ENCODE measurements around the gene VAMP2. TPM values are rescaled to one million over a fixed set of nuclear protein-coding genes. Genes with fewer than 3 reads are reported as not detected.

Gene VAMP2
- total RNA-seq, 1 donor from 2014 or later: 44.7 TPM

DNA sequence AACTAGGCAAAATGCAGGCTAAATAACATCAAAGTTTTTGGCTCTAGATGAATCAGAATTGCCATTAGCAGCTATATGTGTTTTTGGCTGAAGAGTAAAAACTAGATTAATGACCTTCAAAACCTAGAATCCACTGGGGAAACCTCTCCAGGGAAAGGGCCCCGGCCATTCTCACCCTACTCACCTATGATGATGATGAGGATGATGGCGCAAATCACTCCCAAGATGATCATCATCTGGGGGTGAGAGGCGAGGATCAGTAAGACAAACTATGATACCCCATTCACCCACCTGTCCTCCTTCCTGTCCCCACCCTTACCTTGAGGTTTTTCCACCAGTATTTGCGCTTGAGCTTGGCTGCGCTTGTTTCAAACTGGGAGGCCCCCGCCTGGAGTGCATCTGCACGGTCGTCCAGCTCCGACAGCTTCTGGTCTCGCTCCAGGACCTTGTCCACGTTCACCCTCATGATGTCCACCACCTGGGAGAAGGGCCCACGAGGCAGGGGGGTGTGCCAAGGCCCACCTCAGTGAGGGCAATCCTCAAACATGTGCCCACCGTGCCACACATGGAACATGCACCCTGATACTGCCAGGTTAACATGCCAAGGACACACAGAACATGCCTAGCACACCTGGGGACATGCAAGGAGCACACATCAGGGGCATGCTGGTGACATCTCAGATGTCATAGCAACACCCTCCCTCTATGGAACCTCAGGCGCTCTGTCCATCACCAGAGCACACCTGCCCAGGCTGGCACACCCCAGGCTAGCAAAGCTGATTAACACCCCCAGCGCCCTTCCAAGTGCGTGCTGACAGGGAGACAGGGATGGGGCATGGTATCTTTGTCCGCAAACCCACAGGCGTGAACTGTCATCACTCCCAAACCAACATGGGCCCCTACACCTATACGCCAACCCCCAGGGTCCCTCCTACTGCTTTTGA lies 1.2 kb downstream of the VAMP2 start:
- Mint-ChIP-seq H3K27ac (peak overlapping the region; percentile 80), H3K27me3 (no peaks in the 10 kb centered on the region), H3K4me1 (ENCODE audit: unreplicated experiment) (peaks cover 20% of the 10 kb centered on the region), H3K4me3 (peak overlapping the region; percentile 83), H3K9me3 (no peaks in the 10 kb centered on the region), H3K36me3 (peaks cover 6% of the 10 kb centered on the region)
- no peak for DNase-seq (ENCODE audit: extremely low spot score, unreplicated experiment)
- TF ChIP-seq, protein P1, sequence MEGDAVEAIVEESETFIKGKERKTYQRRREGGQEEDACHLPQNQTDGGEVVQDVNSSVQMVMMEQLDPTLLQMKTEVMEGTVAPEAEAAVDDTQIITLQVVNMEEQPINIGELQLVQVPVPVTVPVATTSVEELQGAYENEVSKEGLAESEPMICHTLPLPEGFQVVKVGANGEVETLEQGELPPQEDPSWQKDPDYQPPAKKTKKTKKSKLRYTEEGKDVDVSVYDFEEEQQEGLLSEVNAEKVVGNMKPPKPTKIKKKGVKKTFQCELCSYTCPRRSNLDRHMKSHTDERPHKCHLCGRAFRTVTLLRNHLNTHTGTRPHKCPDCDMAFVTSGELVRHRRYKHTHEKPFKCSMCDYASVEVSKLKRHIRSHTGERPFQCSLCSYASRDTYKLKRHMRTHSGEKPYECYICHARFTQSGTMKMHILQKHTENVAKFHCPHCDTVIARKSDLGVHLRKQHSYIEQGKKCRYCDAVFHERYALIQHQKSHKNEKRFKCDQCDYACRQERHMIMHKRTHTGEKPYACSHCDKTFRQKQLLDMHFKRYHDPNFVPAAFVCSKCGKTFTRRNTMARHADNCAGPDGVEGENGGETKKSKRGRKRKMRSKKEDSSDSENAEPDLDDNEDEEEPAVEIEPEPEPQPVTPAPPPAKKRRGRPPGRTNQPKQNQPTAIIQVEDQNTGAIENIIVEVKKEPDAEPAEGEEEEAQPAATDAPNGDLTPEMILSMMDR (conservative IDR thresholded peaks at IDR 0.05): no peak

DNA sequence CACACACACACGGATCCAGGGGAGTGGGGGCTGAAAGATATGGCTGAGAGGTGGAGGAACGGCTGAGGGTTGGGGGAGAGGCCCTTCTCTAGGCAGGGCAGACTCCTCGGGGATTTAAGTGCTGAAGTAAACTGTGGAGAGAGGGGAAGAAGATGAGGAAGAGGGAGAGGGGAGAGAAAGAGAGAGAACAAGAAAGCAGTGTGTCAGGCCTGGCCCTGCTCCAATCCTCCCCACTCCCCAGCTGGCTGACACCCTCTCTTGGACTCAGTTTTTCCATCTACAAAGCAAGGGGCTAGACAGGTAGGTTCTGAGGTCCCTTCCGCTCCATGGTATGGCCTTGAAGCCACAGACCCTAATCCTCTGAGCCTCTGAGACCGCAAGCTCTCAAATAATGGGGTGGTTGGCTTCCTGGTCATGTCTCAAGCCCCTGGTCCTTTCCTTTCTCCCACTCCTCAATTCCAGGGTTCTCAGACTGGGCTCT lies 2.0 kb downstream of the VAMP2 start:
- H3K27me3 Mint-ChIP-seq: no peaks in the 10 kb centered on the region
- peak overlapping the region; percentile 83 for H3K4me3 Mint-ChIP-seq
- H3K4me1 Mint-ChIP-seq (ENCODE audit: unreplicated experiment): peaks cover 20% of the 10 kb centered on the region
- H3K9me3 Mint-ChIP-seq: no peaks in the 10 kb centered on the region
- H3K27ac Mint-ChIP-seq: peak overlapping the region; percentile 40
- DNase-seq (ENCODE audit: extremely low spot score, unreplicated experiment): no peak
- TF ChIP-seq, protein P1 (conservative IDR thresholded peaks at IDR 0.05): no peak
- H3K36me3 Mint-ChIP-seq: peaks cover 6% of the 10 kb centered on the region

DNA sequence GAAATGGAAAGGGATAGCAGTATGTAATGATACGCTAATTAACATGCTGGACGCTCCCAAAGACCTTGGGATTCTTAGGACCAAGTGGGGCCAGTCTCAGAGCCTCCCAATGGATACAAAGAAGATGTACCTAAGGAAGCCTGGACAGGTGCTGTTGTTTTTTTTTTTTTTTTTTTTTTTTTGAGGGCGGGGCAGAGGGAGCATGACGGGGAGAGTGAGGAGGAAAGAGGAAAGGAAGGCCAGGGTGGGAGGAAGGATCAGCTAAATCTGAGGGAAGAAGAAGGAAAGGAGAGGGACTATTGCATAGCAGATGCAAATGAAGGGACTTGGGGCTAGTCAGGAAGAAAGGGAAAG lies 2.5 kb downstream of the VAMP2 start:
- DNase-seq (ENCODE audit: extremely low spot score, unreplicated experiment): no peak
- H3K27ac Mint-ChIP-seq: peak overlapping the region; percentile 40
- peaks cover 20% of the 10 kb centered on the region for H3K4me1 Mint-ChIP-seq (ENCODE audit: unreplicated experiment)
- H3K27me3 Mint-ChIP-seq: no peaks in the 10 kb centered on the region
- H3K9me3 Mint-ChIP-seq: no peaks in the 10 kb centered on the region
- peaks cover 6% of the 10 kb centered on the region for H3K36me3 Mint-ChIP-seq
- H3K4me3 Mint-ChIP-seq: peak overlapping the region; percentile 83
- TF ChIP-seq, protein P1 (conservative IDR thresholded peaks at IDR 0.05): no peak

DNA sequence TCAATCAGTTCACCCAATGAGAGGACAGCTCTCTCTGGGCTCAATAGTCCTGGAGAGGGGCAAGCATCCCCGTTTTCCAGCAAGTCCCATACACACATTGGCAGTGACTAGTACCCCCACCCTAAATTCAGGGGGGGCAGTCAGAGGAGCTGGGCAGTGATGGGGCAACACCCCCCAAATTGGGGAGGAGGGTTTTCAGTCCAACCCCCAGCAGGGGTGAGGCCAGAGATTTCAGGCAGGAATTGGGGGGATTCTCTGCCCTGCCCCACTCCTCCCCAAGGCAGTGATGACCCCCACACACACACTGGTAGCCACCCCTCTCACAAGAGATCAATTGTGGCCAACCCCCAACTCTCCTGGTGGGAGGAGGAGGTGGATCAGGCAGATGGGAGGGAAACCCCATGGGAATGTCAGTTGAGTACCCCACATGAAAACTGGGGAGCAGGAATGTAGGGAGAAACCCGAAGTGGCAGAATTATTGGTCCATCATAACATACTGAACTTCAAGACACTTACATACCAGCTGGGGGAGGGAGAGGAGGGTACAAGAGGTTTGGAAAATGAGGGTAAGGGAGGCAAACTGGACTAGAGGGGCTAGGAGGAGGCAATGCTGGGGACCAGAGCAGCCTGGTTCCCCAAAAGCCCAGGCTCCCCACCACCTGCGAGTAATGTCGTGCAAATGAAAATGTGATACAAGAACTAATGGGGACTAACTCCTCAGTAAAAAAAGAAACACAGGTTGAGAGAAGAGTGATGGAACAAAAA lies 3.1 kb downstream of the VAMP2 start:
- H3K27me3 Mint-ChIP-seq: no peaks in the 10 kb centered on the region

DNA sequence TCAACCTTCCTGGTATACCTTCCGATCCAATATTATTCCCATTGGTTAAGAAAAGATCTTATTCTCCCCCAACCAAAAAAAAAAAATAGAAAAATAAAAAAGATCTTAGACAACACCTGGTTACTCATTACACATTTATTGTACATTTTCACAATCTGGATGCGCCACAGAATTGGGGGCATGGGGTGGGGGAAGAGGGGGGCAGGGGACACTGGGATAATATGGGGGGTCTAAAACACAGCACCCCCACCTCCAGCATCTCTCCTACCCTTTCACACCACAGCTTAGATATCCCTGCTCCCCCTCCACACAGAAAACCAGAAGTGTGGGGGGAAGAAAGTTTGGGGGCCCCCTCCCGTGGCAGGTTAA lies 3.7 kb downstream of the VAMP2 start:
- Mint-ChIP-seq H3K4me3 (peak overlapping the region; percentile 80), H3K27me3 (no peaks in the 10 kb centered on the region), H3K4me1 (ENCODE audit: unreplicated experiment) (peaks cover 15% of the 10 kb centered on the region), H3K36me3 (peaks cover 6% of the 10 kb centered on the region), H3K27ac (peak overlapping the region; percentile 93), H3K9me3 (no peaks in the 10 kb centered on the region)
- TF ChIP-seq, protein P1 (conservative IDR thresholded peaks at IDR 0.05): no peak
- DNase-seq (ENCODE audit: extremely low spot score, unreplicated experiment): no peak

More for the DNA sequence above, 3.1 kb downstream of the VAMP2 start:
- no peak for DNase-seq (ENCODE audit: extremely low spot score, unreplicated experiment)
- Mint-ChIP-seq H3K9me3 (no peaks in the 10 kb centered on the region), H3K36me3 (peaks cover 6% of the 10 kb centered on the region), H3K4me1 (ENCODE audit: unreplicated experiment) (peaks cover 16% of the 10 kb centered on the region), H3K27ac (peak overlapping the region; percentile 93), H3K4me3 (peak overlapping the region; percentile 68)
- TF ChIP-seq, protein P1 (conservative IDR thresholded peaks at IDR 0.05): no peak
